ENCODE measurements around the gene ABHD14A.

Gene ABHD14A

GRCh38 chr3:51959651-51960050 lies 15.2 kb upstream of the ABHD14A start:
- H2AK5ac ChIP-seq (ENCODE audit: low read length, severe bottlenecking) = no peak overlapping the region

GRCh38 chr3:51960386-51960785 lies 14.5 kb upstream of the ABHD14A start:
- H2BK5ac ChIP-seq (ENCODE audit: low read depth, low read length, poor library complexity, severe bottlenecking) = no peak overlapping the region
- H3K27me3 ChIP-seq (ENCODE audit: control insufficient read depth in 1 of 2, insufficient read depth in 1 of 2, low read length in 2 of 2) = peaks cover 0 to 2% of the 10 kb centered on the region in 2 experiments
- no peak overlapping the region for H3K9ac ChIP-seq (ENCODE audit: low read length)
- H3K14ac ChIP-seq (ENCODE audit: low read length in 2 of 2) = no peak overlapping the region
- no peak overlapping the region for H2BK120ac ChIP-seq (ENCODE audit: low read depth, low read length)
- no peak overlapping the region for H2AK5ac ChIP-seq (ENCODE audit: low read length, severe bottlenecking)
- H2BK15ac ChIP-seq (ENCODE audit: low read depth, poor library complexity, severe bottlenecking) = no peak overlapping the region
- peaks cover 39 to 63% of the 10 kb centered on the region in 2 experiments for H3K36me3 ChIP-seq (ENCODE audit: control insufficient read depth in 1 of 2, insufficient read depth in 2 of 2, low read depth in 1 of 2, low read length in 2 of 2)
- no peak overlapping the region for H3K4me2 ChIP-seq (ENCODE audit: low read length, poor library complexity, severe bottlenecking)
- WGBS = 97% methylated on average over 9 of the region's 10 CpGs
- H3K27ac ChIP-seq (ENCODE audit: low read length, poor library complexity, severe bottlenecking) = no peak overlapping the region
- H3K4me3 ChIP-seq (ENCODE audit: insufficient read depth in 1 of 2, low read depth in 1 of 2, low read length in 2 of 2) = no peak overlapping the region
- peaks cover 28% of the 10 kb centered on the region for H3K4me1 ChIP-seq (ENCODE audit: control insufficient read depth, insufficient read depth, low read depth, low read length)
- H4K91ac ChIP-seq (ENCODE audit: low read length) = no peak overlapping the region
- peaks cover 12% of the 10 kb centered on the region for H3K79me1 ChIP-seq (replicated peaks; ENCODE audit: low read length, poor library complexity, severe bottlenecking)
- no peaks in the 10 kb centered on the region for H3K9me3 ChIP-seq (ENCODE audit: control insufficient read depth, low read length)
- no peak for DNase-seq
- no peak overlapping the region for H2BK12ac ChIP-seq (ENCODE audit: low read length in 2 of 2)
- H2AFZ ChIP-seq (ENCODE audit: low read depth, low read length) = no peak overlapping the region
- H4K8ac ChIP-seq (ENCODE audit: low read length) = no peak overlapping the region
- H3K4ac ChIP-seq (ENCODE audit: low read depth in 1 of 2, low read length in 2 of 2) = no peak overlapping the region
- H3K18ac ChIP-seq (ENCODE audit: low read depth in 1 of 2, low read length in 2 of 2) = no peak overlapping the region
- H3K23ac ChIP-seq (ENCODE audit: low read length in 2 of 2) = no peak overlapping the region

More at GRCh38 chr3:51959651-51960050, 15.2 kb upstream of the ABHD14A start:
- Histone ChIP-seq H4K8ac (ENCODE audit: low read length) (no peak overlapping the region), H3K4me2 (ENCODE audit: low read length, poor library complexity, severe bottlenecking) (no peak overlapping the region), H3K9me3 (ENCODE audit: control insufficient read depth, low read length) (no peaks in the 10 kb centered on the region), H3K4me3 (ENCODE audit: insufficient read depth in 1 of 2, low read depth in 1 of 2, low read length in 2 of 2) (no peak overlapping the region), H3K4me1 (ENCODE audit: control insufficient read depth, insufficient read depth, low read depth, low read length) (peaks cover 28% of the 10 kb centered on the region), H3K27ac (ENCODE audit: low read length, poor library complexity, severe bottlenecking) (no peak overlapping the region), H2BK12ac (ENCODE audit: low read length in 2 of 2) (no peak overlapping the region), H3K36me3 (ENCODE audit: control insufficient read depth in 1 of 2, insufficient read depth in 2 of 2, low read depth in 1 of 2, low read length in 2 of 2) (peaks cover 39 to 61% of the 10 kb centered on the region in 2 experiments), H2BK5ac (ENCODE audit: low read depth, low read length, poor library complexity, severe bottlenecking) (no peak overlapping the region), H3K14ac (ENCODE audit: low read length in 2 of 2) (no peak overlapping the region), H2AFZ (ENCODE audit: low read depth, low read length) (no peak overlapping the region), H3K18ac (ENCODE audit: low read depth in 1 of 2, low read length in 2 of 2) (no peak overlapping the region), H3K9ac (ENCODE audit: low read length) (no peak overlapping the region), H3K27me3 (ENCODE audit: control insufficient read depth in 1 of 2, insufficient read depth in 1 of 2, low read length in 2 of 2) (peaks cover 4 to 7% of the 10 kb centered on the region in 2 experiments), H3K79me1 (replicated peaks; ENCODE audit: low read length, poor library complexity, severe bottlenecking) (peaks cover 6% of the 10 kb centered on the region), H2BK15ac (ENCODE audit: low read depth, poor library complexity, severe bottlenecking) (no peak overlapping the region), H4K91ac (ENCODE audit: low read length) (no peak overlapping the region), H2BK120ac (ENCODE audit: low read depth, low read length) (no peak overlapping the region), H3K23ac (ENCODE audit: low read length in 2 of 2) (no peak overlapping the region), H3K4ac (ENCODE audit: low read depth in 1 of 2, low read length in 2 of 2) (no peak overlapping the region)
- DNase-seq = no peak
- WGBS = 97% methylated on average over 7 of the region's 7 CpGs

- Histone ChIP-seq H3K27ac (ENCODE audit: low read length, poor library complexity, severe bottlenecking) (no peak overlapping the region), H3K4me3 (ENCODE audit: insufficient read depth in 1 of 2, low read depth in 1 of 2, low read length in 2 of 2) (no peak overlapping the region), H3K79me1 (replicated peaks; ENCODE audit: low read length, poor library complexity, severe bottlenecking) (peaks cover 16% of the 10 kb centered on the region), H2BK12ac (ENCODE audit: low read length in 2 of 2) (no peak overlapping the region), H3K4ac (ENCODE audit: low read depth in 1 of 2, low read length in 2 of 2) (no peak overlapping the region), H3K36me3 (ENCODE audit: control insufficient read depth in 1 of 2, insufficient read depth in 2 of 2, low read depth in 1 of 2, low read length in 2 of 2) (peaks cover 39 to 63% of the 10 kb centered on the region in 2 experiments), H3K14ac (ENCODE audit: low read length in 2 of 2) (no peak overlapping the region), H2BK15ac (ENCODE audit: low read depth, poor library complexity, severe bottlenecking) (no peak overlapping the region), H2AFZ (ENCODE audit: low read depth, low read length) (no peak overlapping the region), H3K4me2 (ENCODE audit: low read length, poor library complexity, severe bottlenecking) (no peak overlapping the region), H3K18ac (ENCODE audit: low read depth in 1 of 2, low read length in 2 of 2) (no peak overlapping the region), H2BK5ac (ENCODE audit: low read depth, low read length, poor library complexity, severe bottlenecking) (no peak overlapping the region), H3K4me1 (ENCODE audit: control insufficient read depth, insufficient read depth, low read depth, low read length) (peaks cover 25% of the 10 kb centered on the region), H2AK5ac (ENCODE audit: low read length, severe bottlenecking) (no peak overlapping the region), H3K23ac (ENCODE audit: low read length in 2 of 2) (no peak overlapping the region), H3K27me3 (ENCODE audit: control insufficient read depth in 1 of 2, insufficient read depth in 1 of 2, low read length in 2 of 2) (no peaks in the 10 kb centered on the region), H3K9me3 (ENCODE audit: control insufficient read depth, low read length) (no peaks in the 10 kb centered on the region), H2BK120ac (ENCODE audit: low read depth, low read length) (no peak overlapping the region), H3K9ac (ENCODE audit: low read length) (no peak overlapping the region), H4K8ac (ENCODE audit: low read length) (no peak overlapping the region), H4K91ac (ENCODE audit: low read length) (no peak overlapping the region)
- DNase-seq = no peak
- WGBS = 94% methylated on average over 18 of the region's 18 CpGs
Measured at GRCh38 chr3:51961011-51961410, 13.9 kb upstream of the ABHD14A start.

GRCh38 chr3:51961602-51962569 lies 13.0 kb upstream of the ABHD14A start:
- Histone ChIP-seq H3K4ac (ENCODE audit: low read depth in 1 of 2, low read length in 2 of 2) (no peak overlapping the region), H4K91ac (ENCODE audit: low read length) (no peak overlapping the region), H3K18ac (ENCODE audit: low read depth in 1 of 2, low read length in 2 of 2) (no peak overlapping the region), H3K27me3 (ENCODE audit: control insufficient read depth in 1 of 2, insufficient read depth in 1 of 2, low read length in 2 of 2) (no peaks in the 10 kb centered on the region), H3K36me3 (ENCODE audit: control insufficient read depth in 1 of 2, insufficient read depth in 2 of 2, low read depth in 1 of 2, low read length in 2 of 2) (peaks cover 38 to 55% of the 10 kb centered on the region in 2 experiments), H2AK5ac (ENCODE audit: low read length, severe bottlenecking) (no peak overlapping the region), H3K23ac (ENCODE audit: low read length in 2 of 2) (peak overlapping the region in 1 of 2 experiments; percentile 42), H3K27ac (ENCODE audit: low read length, poor library complexity, severe bottlenecking) (no peak overlapping the region), H3K9ac (ENCODE audit: low read length) (no peak overlapping the region), H3K4me2 (ENCODE audit: low read length, poor library complexity, severe bottlenecking) (no peak overlapping the region), H2AFZ (ENCODE audit: low read depth, low read length) (no peak overlapping the region), H2BK120ac (ENCODE audit: low read depth, low read length) (no peak overlapping the region), H3K4me1 (ENCODE audit: control insufficient read depth, insufficient read depth, low read depth, low read length) (peaks cover 24% of the 10 kb centered on the region), H3K4me3 (ENCODE audit: insufficient read depth in 1 of 2, low read depth in 1 of 2, low read length in 2 of 2) (peak overlapping the region in 1 of 2 experiments; percentile 4), H3K79me1 (replicated peaks; ENCODE audit: low read length, poor library complexity, severe bottlenecking) (peaks cover 24% of the 10 kb centered on the region), H2BK12ac (ENCODE audit: low read length in 2 of 2) (no peak overlapping the region), H3K14ac (ENCODE audit: low read length in 2 of 2) (no peak overlapping the region), H2BK15ac (ENCODE audit: low read depth, poor library complexity, severe bottlenecking) (no peak overlapping the region), H4K8ac (ENCODE audit: low read length) (no peak overlapping the region), H3K9me3 (ENCODE audit: control insufficient read depth, low read length) (no peaks in the 10 kb centered on the region), H2BK5ac (ENCODE audit: low read depth, low read length, poor library complexity, severe bottlenecking) (no peak overlapping the region)
- no peak for DNase-seq
- 94% methylated on average over 7 of the region's 9 CpGs for WGBS

Measured in mesenchymal stem cell (in vitro differentiated cells and primary cell).